DOHH2 (cell line): ENCODE measurements around the gene C6orf89.

Source experiments
- CTCF ChIP-seq: fragments of 200-600 bp; sonication (generic); IDR thresholded peaks from one replicate; pipeline ENCODE4 v1.5.1; 2014; ENCODE audit warnings: antibody characterized with exemption, mild to moderate bottlenecking, low read depth, low read length; ENCODE audit not compliant: poor library complexity, severe bottlenecking
- EZH2phosphoT487 ChIP-seq: fragments of 200-600 bp; sonication (generic); IDR thresholded peaks from 2 replicates; pipeline ENCODE4 v1.6.1; 2017; ENCODE audit warnings: borderline replicate concordance, mild to moderate bottlenecking, antibody characterized with exemption, low read length, moderate library complexity, mixed read lengths

DNA sequence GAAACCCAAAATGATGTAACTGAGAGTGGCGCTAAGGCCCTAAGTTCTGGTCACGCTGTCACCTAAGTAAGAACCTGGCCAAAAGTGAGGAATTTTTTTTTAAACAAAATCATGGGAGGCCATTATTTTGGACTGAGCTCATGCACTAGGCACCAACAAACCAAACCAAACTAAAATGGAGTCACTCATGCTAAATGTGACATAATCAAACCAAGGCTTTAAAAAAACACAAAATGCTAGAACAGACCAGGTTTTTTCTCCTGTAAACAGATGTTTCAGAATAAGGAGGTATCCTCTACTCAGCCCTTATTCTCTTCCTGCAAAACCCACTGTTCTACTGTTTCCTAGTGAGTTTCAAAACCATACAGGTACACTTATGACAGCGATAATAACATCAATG, 1.1 kb upstream of the C6orf89 start:
- TF ChIP-seq CTCF (no peak), EZH2phosphoT487 (no peak)
